HK-2 (cell line): ENCODE data around the gene EPHX1.
"Not testable (repeated sequence)": the region's sequence is repeated elsewhere in the genome, so short reads cannot be mapped to it uniquely, and the experiment has no call there.

Experiments used
- DNase-seq: peaks from one replicate; pipeline ENCODE4 v3.0.0-alpha.2; 2018; ENCODE audit not compliant: unreplicated experiment

Gene EPHX1

DNA sequence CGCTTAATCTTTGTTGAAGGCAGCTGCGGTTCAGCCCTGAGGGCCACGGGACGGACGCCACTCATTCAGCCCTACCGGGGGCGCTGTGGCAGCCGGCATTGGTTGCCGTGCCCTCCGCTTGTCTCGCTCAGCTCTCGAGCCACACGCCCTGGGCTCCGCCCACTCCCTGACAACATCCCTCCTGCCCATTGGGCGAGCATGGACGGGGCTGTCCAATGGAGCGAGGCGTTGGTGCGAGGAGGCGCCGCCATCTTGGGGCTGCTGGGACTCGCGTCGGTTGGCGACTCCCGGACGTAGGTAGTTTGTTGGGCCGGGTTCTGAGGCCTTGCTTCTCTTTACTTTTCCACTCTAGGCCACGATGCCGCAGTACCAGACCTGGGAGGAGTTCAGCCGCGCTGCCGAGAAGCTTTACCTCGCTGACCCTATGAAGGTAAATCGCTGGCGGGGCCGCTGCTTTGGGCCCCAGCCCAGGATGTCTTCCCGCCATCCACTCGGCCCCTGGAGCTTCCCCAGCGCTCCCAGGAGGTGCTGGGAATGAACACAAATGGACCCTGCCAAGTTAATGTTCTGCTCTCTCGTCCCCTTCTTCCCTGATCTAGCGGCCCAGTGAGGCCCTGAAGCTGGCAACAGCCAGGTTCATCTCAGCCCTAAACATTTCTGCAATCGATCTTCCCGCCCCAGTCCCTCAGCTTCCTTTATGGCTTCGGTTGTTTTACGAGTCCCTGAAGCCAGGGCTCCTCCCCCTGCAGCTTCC is 32.2 kb upstream of the EPHX1 start, which contains the start of gene SRP9:
Gene SRP9, plus strand, starts transcription at position 244 of the 754 bp plus-strand sequence. Its CDS starts 115 bp downstream, at position 359.
- peak; percentile 100 for DNase-seq

DNA sequence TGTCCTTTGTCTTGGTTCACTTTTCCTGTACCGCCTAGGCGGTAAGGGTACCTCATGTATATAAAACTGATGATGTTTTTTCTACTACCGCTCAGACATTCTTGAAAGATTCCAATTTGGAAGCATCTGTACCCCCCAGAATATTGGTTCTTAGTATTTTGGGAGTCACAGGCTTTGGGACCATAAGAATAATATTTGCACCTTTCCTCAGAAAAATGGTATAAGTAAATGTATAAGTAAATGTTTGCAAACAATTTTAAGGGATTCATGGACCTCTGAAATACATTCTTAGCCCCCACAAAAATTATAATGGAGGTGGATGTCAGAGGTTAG is 31.6 kb upstream of the EPHX1 start:
- DNase-seq: no peak

DNA sequence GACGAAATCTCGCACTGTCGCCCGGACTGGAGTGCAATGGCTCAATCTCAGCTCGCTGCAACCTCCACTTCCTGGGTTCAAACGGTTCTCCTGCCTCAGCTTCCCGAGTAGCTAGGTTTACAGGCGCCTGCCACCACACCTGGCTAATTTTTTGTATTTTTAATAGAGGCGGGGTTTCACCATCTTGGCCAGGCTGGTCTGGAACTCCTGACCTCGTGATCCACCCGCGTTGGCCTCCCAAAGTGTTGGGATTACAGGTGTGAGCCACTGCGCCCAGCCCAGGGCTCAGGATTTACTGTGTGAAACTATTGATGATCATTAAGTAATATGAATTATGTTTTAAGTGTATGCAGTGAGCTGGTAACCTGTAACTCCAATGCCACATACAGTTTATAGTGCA is 30.8 kb upstream of the EPHX1 start:
- not testable (repeated sequence) for DNase-seq

DNA sequence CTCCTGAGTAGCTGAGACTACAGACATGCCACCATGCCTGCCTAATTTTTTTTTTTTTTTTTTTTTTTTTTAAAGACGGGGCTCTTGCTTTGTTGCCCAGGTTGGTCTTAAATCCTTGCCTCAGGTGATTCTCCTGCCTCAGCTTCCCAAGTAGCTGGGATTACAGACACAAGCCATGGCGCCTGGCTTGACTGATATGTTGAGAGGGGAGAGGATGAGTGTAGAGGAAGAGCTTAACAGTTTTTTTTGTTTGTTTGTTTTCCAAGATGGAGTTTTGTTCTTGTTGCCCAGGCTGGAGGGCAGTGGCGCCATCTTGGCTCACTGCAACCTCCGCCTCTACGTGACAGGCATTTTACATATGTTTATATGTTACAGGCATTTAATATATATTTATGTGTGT is 29.8 kb upstream of the EPHX1 start:
- DNase-seq: no peak

DNA sequence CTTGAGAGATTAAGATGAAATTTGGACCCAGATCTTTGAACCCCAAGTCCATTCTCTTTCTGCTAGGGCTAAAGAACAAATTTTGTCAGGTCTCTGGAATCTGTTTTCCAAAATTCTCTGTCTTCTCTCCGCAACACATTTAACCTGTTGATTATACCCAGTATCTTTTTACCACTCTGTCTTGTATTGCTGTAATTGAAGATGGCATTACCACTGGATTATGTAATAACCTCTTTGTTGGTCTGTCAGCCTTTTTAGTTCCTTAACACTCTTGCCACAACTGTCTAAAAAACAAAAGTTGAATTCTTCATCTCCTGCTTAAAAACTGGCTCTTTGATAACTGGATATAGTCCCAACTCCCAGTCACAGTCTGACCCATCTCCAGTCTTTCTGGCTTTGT is 29.3 kb upstream of the EPHX1 start:
- DNase-seq: no peak

DNA sequence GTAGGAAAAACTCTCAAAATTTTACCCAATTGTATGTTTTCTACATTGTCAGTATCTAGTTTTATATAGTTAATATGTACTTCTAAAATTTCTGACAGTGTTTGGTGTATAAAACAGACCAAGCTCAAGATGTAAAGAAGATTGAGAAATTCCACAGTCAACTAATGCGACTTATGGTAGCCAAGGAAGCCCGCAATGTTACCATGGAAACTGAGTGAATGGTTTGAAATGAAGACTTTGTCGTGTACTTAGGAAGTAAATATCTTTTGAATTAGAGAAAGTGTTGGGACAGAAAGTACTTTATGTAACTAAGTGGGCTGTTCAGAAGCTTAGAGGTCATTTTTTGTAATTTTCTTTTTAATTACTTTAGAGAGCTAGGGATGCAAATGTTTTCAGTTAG is 20.8 kb upstream of the EPHX1 start:
- not testable (repeated sequence) for DNase-seq

DNA sequence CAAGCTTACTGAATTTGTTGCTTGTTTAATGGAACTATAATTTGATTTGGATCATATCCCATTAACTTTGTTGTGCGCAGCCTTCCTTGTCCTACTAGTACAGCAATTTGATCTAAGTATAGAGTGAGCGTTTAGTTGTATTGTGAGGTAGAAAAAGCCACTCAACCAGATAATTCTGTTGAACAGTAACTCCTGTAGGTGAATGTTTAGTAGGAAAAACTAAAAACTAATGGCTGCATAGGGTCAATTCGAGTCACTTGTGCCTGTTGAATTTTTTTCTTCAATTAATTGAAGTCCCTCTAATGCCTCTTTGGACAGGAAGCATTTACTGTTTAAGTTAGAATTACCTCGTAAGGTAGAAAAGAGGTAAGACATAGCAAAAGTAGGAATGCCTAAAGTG is 15.0 kb upstream of the EPHX1 start:
- DNase-seq: no peak

DNA sequence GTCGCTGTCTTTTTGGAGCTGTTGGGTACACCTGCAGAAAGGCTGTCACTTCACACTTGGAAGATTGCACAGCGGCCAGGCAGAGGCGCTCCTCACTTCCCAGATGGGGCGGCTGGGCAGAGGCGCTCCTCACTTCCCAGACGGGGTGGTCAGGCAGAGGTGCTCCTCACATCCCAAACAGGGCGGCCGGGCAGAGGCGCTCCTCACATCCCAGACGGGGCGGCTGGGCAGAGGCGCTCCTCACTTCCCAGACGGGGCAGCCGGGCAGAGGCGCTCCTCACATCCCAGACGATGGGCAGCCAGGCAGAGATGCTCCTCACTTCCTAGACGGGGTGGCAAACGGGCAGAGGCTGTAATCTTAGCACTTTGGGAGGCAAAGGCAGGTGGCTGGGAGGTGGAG is 13.8 kb upstream of the EPHX1 start:
- DNase-seq: not testable (repeated sequence)

DNA sequence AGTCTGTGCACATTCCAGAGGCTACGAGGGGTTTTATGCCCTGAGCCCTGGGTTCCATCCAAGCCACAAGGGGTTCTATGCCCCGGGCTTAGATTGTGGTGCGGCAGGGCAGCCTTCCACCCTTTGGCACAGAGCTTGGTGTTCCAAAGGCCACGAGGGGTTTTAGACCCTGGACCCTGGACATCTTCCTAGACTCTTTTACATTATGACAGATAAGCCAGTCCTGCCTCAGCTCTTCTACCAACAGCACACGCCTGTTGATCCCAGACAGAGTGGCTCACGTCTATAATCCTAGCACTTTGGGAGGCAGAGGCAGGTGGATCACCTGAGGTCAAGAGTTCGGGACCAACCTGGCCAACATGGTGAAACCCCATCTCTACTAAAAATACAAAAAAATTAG is 8.8 kb upstream of the EPHX1 start:
- DNase-seq: not testable (repeated sequence)

DNA sequence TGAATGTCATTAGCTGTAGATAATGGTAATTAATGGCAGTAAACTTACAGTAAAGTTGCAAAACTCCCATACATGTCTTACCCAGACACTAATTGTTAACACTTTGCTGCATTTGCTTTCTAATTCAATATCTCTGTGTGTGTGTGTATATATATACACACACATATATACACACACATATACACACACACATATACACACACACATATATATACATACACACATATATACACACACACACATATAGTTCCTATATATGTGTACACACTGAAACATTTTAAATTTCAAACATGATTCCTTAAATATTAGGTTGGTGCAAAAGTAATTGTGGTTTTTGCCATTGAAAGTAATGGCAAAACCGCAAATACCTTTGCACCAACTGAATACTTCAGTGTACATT is 3.7 kb upstream of the EPHX1 start:
- no peak for DNase-seq

DNA sequence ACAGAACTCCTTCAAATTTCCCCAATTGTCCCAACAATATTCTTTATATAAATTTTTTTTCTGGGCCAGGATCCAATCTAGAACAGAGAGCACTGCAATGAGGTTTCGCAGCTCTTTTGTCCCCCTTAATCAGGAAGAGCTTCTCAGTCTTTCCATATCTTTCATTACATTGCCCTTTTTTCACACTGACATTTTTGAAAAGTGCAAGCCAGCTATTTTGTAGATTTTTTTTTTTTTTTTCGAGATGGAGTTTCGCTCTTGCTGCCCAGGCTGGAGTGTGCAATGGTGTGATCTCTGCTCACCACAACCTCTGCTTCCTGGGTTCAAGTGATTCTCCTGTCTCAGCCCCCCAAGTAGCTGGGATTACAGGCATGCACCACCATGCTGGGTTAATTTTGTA is 3.2 kb upstream of the EPHX1 start:
- DNase-seq: not testable (repeated sequence)

DNA sequence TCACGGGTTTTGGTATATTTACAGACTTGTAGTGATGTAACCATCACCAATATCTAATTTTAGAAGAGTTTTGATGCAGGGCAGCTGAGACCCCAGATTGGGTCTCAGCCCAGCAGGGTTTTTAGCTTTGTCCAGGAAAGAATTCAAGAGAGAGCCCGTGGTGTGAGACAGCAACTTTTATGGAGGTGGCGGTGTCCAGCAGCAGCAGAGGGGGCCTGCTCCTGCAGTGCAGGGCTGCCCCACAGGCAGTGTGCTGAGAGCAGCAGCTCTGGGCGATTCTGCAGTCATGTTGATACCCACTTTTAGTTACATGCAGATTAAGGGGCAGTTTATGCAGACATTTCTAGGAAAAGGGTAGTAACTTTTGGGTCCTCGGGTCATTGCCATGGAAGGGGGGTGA is 1.8 kb upstream of the EPHX1 start:
- no peak for DNase-seq

DNA sequence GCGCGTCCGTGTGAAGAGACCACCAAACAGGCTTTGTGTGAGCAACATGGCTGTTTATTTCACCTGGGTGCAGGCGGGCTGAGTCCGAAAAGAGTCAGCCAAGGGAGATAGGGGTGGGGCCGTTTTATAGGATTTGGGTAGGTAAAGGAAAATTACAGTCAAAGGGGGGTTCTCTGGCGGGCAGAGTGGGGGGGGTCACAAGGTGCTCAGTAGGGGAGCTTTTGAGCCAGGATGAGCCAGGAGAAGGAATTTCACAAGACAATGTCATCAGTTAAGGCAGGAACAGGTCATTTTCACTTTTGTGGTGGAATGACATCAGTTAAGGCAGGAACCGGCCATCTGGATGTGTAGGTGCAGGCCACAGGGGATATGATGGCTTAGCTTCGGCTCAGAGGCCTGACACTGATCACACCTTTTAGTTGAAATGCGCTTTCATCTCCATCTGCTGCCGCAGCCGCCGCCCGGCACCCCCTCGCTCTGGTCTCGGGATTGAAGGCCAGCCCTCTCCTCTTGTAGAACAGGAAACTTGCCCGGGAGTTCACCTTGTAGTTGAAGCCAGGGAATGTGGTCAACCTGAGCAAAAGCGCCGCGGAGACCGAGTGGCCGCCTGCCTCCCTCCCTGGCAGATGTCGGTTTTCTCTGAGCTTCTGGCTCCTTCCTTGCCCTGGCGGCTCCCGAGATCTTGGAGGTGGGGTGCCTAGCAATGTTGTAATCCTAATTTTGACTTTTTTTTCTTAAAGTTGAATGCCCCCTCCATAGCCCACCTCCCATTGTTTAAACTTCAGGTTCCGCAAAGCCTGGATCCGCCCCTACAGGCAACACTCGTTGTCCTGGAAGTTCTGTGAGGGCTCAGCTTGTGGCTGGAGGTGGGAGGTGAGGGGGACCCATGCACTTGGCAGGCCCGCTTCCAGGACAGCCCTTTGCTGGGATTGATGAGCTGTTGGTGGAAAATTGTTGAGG is 935 bp downstream of the EPHX1 start:
- DNase-seq: peak; percentile 75

DNA sequence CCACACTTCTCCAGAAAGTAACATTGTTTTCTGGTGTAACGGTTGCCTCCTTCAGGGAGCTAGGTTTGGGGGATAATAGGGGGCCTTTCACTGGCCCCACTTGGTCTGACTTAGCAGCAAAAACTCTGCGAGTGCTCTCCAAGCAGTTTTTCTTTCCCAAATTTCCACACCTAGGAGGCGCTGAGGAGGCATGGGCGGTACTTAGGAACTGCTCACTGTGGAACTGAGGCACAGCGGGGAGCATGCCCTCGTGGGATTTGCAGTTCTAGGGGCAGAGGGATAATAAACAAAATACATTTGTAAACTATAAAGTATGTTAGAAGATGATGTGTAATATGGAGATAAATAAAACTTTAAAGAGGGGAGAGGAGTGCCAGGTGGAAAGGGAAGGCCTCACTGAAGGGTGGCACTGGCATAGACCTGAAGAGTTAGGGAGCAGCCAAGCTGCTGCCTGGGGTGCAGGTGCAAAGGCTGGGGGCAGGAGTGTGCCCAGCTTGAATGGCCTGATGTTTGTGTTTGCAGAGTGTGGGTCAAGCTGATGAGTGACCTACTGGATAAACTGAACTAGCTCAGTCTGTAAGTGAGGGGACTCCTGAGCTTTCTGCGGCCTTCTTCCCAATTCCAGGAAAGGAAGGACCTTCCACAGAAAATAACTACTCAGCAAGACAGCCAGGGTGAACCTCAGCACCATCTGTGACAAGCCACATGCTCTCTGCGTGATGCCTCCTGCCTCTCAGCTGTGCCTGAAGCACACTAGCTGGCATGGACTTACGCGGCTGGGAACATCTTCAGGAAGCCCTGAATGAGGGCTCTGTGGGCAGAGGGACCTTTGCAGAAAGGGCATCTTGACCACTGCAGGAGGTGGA is 1.9 kb downstream of the EPHX1 start:
- no peak for DNase-seq

DNA sequence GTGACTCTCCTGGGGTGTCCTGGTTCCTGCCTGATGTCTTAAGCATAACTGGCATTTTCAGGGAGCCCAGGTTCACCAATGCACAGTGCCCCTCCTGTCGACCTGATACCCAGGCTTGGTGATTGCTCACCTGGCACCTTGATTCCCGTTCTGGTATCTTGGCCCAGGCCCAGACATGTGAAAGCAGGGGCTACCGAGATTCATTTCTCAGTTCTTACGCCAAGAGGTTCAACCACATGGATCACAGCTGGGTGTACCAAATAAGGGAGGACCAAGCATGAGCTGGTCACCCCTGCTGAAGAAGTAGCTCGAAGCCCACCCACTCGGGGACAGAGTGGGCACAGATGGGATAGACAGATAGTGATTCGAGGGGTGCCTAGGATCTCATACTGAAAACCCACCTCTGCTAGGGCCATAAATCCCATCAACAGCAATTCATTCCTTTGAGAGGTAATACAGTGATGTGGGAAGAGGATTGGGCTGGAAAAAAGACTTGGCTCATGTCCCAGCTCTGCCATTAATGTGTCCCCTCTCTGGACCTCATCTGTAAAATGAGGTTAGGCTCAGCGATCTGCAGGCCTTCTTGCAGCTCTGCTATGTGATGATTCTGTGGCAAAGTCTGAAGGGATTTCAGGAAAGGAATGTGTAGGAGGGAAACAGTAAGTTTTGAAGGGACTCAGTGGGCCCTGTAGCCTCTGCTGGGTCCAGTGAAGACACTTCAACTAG is 2.7 kb downstream of the EPHX1 start:
- no peak for DNase-seq

DNA sequence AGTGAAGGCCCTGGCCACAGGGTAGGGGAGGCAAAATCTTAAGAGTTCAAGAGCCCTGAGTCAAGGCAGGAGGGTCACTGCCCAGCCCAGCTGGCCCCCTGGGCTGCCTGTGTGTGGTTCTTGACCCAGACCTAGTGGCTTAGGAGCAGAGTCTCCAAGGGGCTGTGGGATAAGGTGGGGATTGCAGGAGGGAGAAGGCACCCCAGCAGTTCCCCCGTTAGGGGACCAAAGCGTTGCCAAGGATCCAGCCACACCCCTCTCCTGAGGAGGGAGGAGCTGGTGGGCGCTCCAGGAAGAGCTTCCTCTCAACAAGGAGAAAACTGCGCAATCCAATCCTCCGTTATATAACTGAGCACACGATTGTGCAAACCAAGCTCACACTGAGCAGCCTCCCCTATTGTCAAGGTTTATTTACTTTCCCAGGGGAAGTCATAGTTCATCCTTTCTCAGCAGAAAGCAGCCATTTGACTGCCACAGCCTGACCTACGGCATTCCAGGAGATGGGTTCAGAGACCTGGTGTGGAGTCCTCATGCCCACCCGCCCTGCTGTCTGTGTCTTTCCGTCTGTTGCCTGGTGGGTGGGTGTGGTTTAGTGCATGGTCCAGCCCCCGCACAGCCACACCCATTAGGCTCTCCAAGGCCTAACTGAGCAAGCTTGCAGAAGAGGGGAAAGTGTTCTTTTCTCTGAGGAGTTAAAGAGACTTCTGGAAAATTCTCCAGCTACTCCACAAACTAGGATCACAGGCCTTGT is 3.5 kb downstream of the EPHX1 start:
- no peak for DNase-seq

DNA sequence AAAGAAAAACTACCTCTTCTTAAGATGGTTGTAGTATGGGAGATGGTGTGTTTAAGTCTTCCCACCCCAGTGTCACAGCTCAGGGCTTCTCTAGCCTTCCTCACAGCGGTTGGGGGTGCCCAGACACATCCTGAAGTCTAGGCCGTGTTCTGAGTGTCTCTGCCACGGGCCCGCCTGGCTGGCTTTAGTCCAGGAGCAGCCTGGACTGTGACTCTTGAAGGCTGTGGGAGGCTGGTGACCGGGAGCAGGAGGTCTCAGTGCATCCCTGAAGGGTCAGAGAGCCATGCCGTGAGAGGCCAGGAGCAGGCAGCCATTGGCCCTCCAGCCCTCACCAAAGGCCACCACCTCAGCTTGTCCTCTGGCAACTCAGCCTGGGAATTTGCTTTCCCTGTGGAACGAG is 4.5 kb downstream of the EPHX1 start:
- DNase-seq: no peak

DNA sequence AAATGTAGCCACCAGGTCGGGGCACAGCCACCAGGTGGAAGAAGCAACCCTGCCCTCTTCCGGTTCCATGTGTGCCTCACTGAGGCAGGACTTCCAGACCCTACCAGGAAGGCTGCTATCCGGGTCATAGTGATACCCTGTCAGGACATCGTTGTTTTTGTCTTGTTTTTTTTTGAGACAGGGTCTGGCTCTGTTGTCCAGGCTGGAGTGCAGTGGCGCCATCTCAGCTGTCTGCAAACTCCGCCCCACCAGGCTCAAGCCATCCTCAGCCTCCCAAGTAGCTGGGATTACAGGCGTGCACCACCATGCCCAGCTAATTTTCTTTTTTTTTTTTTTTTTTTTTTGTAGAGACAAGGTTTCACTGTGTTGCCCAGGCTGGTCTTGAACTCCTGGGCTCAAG is 5.2 kb downstream of the EPHX1 start:
- DNase-seq: not testable (repeated sequence)

DNA sequence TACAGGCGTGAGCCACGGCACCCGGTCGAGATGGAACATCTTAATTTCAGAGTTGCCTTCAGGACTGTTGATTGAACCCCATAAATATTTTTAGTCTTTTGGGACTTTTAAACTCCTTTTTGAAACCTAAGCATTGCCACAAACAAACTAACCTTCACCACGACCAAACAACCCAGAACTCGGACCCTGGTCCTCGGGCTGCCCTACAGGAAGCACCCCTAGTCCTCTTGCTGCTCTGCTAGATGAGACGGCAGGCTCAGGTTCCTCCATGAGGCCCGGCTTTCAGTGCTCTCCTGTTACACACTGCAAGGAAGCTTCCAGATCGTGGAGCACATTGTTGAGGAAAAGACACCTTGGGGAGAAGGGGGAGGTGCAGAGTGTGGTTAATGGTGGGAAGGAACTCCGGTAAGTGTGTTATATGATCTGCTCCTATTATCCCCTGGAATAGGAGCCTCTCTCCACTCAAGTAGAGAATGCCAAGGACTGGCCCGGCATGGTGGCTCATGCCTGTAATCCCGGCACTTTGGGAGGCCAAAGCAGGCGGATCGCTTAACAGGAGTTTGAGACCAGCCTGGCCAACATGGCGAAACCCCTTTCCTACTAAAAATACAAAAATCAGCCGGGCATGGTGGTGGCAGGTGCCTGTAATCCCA is 5.7 kb downstream of the EPHX1 start:
- DNase-seq: no peak
